Spleen (tissue), 11 donors: Measurements from ENCODE around the gene DOK7. TPM values are rescaled to one million over a fixed set of nuclear protein-coding genes. Genes with fewer than 3 reads are reported as not detected.

Experiments used
- DNase-seq: peaks from one replicate; pipeline ENCODE4 v3.0.0-alpha.2; 2020
- H3K27ac ChIP-seq, 8 donors: fragments of 200-600 bp; sonication (generic) in 7 of 8; 1 replicate in 4 of 8; 2 replicates in 4 of 8; pipeline versions ENCODE4 v1.5.0 to v1.8.0; 2016 to 2021; ENCODE audit warnings: inconsistent platforms in 4 of 8, mild to moderate bottlenecking in 4 of 8, moderate library complexity in 1 of 8
- H3K27me3 ChIP-seq, 7 donors: fragments of 200-600 bp; sonication (generic) in 6 of 7; replicated peaks in 1 of 7; 1 replicate in 4 of 7; 2 replicates in 3 of 7; pipeline versions ENCODE4 v1.5.0 to v1.8.0; 2016 to 2021; ENCODE audit warnings: inconsistent platforms in 3 of 7, mild to moderate bottlenecking in 1 of 7
- H3K36me3 ChIP-seq, 6 donors: fragments of 200-600 bp; sonication (generic) in 5 of 6; 1 replicate in 4 of 6; 2 replicates in 2 of 6; pipeline versions ENCODE4 v1.5.0 to v1.8.0; 2016 to 2021; ENCODE audit warnings: inconsistent platforms in 2 of 6
- H3K4me1 ChIP-seq, 6 donors: fragments of 200-600 bp; sonication (generic) in 5 of 6; 1 replicate in 3 of 6; 2 replicates in 3 of 6; pipeline versions ENCODE4 v1.5.0 to v1.8.0; 2016 to 2021; ENCODE audit warnings: inconsistent platforms in 3 of 6
- H3K4me3 ChIP-seq, 8 donors: fragments of 200-600 bp; sonication (generic) in 7 of 8; 1 replicate in 4 of 8; 2 replicates in 4 of 8; pipeline versions ENCODE4 v1.5.0 to v1.8.0; 2016 to 2021; ENCODE audit warnings: inconsistent platforms in 4 of 8, mild to moderate bottlenecking in 4 of 8, moderate library complexity in 2 of 8
- H3K9me3 ChIP-seq, 8 donors: fragments of 200-600 bp; sonication (generic) in 7 of 8; 1 replicate in 4 of 8; 2 replicates in 4 of 8; pipeline versions ENCODE4 v1.5.0 to v1.8.0; 2016 to 2021; ENCODE audit warnings: inconsistent platforms in 4 of 8
- CTCF ChIP-seq, 11 experiments: fragments of 200-600 bp in 7 of 11; fragments of 450-650 bp in 4 of 11; sonication (generic) in 4 of 11; IDR thresholded peaks in 8 of 11; conservative IDR thresholded peaks in 3 of 11; 1 replicate in 7 of 11; 2 replicates in 4 of 11; pipeline versions ENCODE4 v1.4.0 to v1.8.0; 2016 to 2021; ENCODE audit warnings: antibody characterized with exemption in 11 of 11, inconsistent platforms in 4 of 11, mild to moderate bottlenecking in 1 of 11
- POLR2A ChIP-seq, 3 donors: fragments of 450-650 bp; IDR thresholded peaks; one replicate each; pipeline ENCODE4 v1.5.1; 2017; ENCODE audit warnings: antibody characterized with exemption in 3 of 3, mild to moderate bottlenecking in 1 of 3
- POLR2AphosphoS5 ChIP-seq, 3 donors: sonication (generic); formaldehyde crosslinking; IDR thresholded peaks; one replicate each; pipeline ENCODE4 v1.5.1; 2017; ENCODE audit warnings: antibody characterized with exemption in 3 of 3
- WGBS, 5 donors: extraction: QIAGEN DNeasy Blood & Tissue Kit in 3 of 5; methylation state at CpG; one replicate each; pipeline versions ENCODE4 v1.1.5 to v1.1.7; 2013 to 2018; 5-methylcytosine and 5-hydroxymethylcytosine counted together
- intact Hi-C: fragments of 100-400 bp; cut with DNase I; formaldehyde crosslinking; loops from one replicate; pipeline ENCODE4 v1.15.0; 2023; ENCODE audit warnings: low total_unique reads
- polyA plus RNA-seq, 3 donors: library from polyadenylated mRNA; stranded (reverse); fragments of 200-250 nt; gene quantifications; one replicate each; pipeline ENCODE4 v1.2.1, GENCODE V29; 2013
- total RNA-seq, 7 donors: library from RNA; depleted of rRNA in 3 of 7; stranded (reverse); fragments of >200 nt in 3 of 7; fragmentation: NEBNext Ultra II Directional in 4 of 7; extraction: Animal tissue kit (Norgen Biotek cat#: 25700) in 4 of 7; gene quantifications; one replicate each; pipeline versions ENCODE4 v1.1.0 to v1.2.1, GENCODE V29; 2016 to 2021
- donor health status: healthy with polysubstance abuse.
- donor health status: DM: no; HTN: no; CAD: no; lungs with moderate emphysema.
- donor health status: DM: no; HTN: no; CAD: no.
- donor health status: Bipolar disorder and iron deficiency.
- donor health status: healthy.
- donor health status: DM: no; HTN: no; CAD: no.
- donor health status: DM: yes; HTN: yes; CAD: no.

DOK7 gene
- total and polyA plus RNA-seq, 10 donors = 0.69 to 13.5 (median 1.7) TPM

GRCh38 chr4:3437998-3438846 is 24.9 kb upstream of the DOK7 start:
- Histone ChIP-seq H3K4me3 (no peak overlapping the region), H3K4me1 (peaks cover 0 to 5% (median 3%) of the 10 kb centered on the region in 6 donors), H3K27ac (no peak overlapping the region), H3K9me3 (no peaks in the 10 kb centered on the region), H3K36me3 (no peaks in the 10 kb centered on the region), H3K27me3 (peaks cover 0 to 4% (median 0%) of the 10 kb centered on the region in 7 donors)
- TF ChIP-seq POLR2A (IDR thresholded peaks at IDR 0.05) (no peak), POLR2AphosphoS5 (IDR thresholded peaks at IDR 0.05) (no peak), CTCF (IDR thresholded peaks at IDR 0.05 in 8 of 11, conservative IDR thresholded peaks at IDR 0.05 in 3 of 11) (no peak)
- 66 to 92% (median 82%) methylated on average over 9 to 28 of the region's 28 CpGs for WGBS, 5 donors
- intact Hi-C loops = no loop called here
- DNase-seq = no peak

GRCh38 chr4:3438847-3439180 is 24.3 kb upstream of the DOK7 start:
- WGBS, 5 donors = 68 to 88% (median 82%) methylated on average over 9 to 10 of the region's 10 CpGs
- no peaks in the 10 kb centered on the region for H3K9me3 ChIP-seq
- no peak for DNase-seq
- H3K27me3 ChIP-seq = peaks cover 0 to 10% (median 0%) of the 10 kb centered on the region in 7 donors
- H3K4me3 ChIP-seq = no peak overlapping the region
- TF ChIP-seq CTCF (IDR thresholded peaks at IDR 0.05 in 8 of 11, conservative IDR thresholded peaks at IDR 0.05 in 3 of 11) (no peak), POLR2AphosphoS5 (IDR thresholded peaks at IDR 0.05) (no peak), POLR2A (IDR thresholded peaks at IDR 0.05) (no peak)
- no peak overlapping the region for H3K27ac ChIP-seq
- H3K4me1 ChIP-seq = peaks cover 3 to 11% (median 8%) of the 10 kb centered on the region in 6 donors
- intact Hi-C loops = no loop called here
- H3K36me3 ChIP-seq = no peaks in the 10 kb centered on the region

GRCh38 chr4:3439391-3439790 is 23.7 kb upstream of the DOK7 start:
- no peak for DNase-seq
- TF ChIP-seq POLR2A (IDR thresholded peaks at IDR 0.05) = no peak
- TF ChIP-seq CTCF (IDR thresholded peaks at IDR 0.05 in 8 of 11, conservative IDR thresholded peaks at IDR 0.05 in 3 of 11) = no peak
- no peak for TF ChIP-seq POLR2AphosphoS5 (IDR thresholded peaks at IDR 0.05)
- Histone ChIP-seq H3K9me3 (no peaks in the 10 kb centered on the region), H3K27ac (no peak overlapping the region), H3K4me3 (no peak overlapping the region), H3K36me3 (no peaks in the 10 kb centered on the region), H3K4me1 (peaks cover 3 to 11% (median 8%) of the 10 kb centered on the region in 6 donors), H3K27me3 (peaks cover 0 to 16% (median 0%) of the 10 kb centered on the region in 7 donors)
- intact Hi-C loops = no loop called here
- 66 to 85% (median 77%) methylated on average over 8 to 16 of the region's 16 CpGs for WGBS, 5 donors

- H3K4me3 ChIP-seq = no peak overlapping the region
- H3K4me1 ChIP-seq = peaks cover 3 to 11% (median 8%) of the 10 kb centered on the region in 6 donors
- intact Hi-C loops = loop anchor here (5.0 to 10.0 kb wide), 3 partner anchors 93 to 335 kb away; no protein-coding TSS in a partner anchor
- no peak overlapping the region for H3K27ac ChIP-seq
- TF ChIP-seq POLR2A (IDR thresholded peaks at IDR 0.05) (no peak), POLR2AphosphoS5 (IDR thresholded peaks at IDR 0.05) (no peak), CTCF (IDR thresholded peaks at IDR 0.05 in 8 of 11, conservative IDR thresholded peaks at IDR 0.05 in 3 of 11) (no peak)
- H3K27me3 ChIP-seq = peaks cover 0 to 22% (median 0%) of the 10 kb centered on the region in 7 donors
- H3K36me3 ChIP-seq = no peaks in the 10 kb centered on the region
- no peaks in the 10 kb centered on the region for H3K9me3 ChIP-seq
- no peak for DNase-seq
- 56 to 75% (median 64%) methylated on average over 6 to 7 of the region's 7 CpGs for WGBS, 5 donors
These were observed 23.1 kb upstream of the DOK7 start for GRCh38 chr4:3440011-3440410.
